ENCODE data around the gene DNAJC2.

Gene DNAJC2, protein sequence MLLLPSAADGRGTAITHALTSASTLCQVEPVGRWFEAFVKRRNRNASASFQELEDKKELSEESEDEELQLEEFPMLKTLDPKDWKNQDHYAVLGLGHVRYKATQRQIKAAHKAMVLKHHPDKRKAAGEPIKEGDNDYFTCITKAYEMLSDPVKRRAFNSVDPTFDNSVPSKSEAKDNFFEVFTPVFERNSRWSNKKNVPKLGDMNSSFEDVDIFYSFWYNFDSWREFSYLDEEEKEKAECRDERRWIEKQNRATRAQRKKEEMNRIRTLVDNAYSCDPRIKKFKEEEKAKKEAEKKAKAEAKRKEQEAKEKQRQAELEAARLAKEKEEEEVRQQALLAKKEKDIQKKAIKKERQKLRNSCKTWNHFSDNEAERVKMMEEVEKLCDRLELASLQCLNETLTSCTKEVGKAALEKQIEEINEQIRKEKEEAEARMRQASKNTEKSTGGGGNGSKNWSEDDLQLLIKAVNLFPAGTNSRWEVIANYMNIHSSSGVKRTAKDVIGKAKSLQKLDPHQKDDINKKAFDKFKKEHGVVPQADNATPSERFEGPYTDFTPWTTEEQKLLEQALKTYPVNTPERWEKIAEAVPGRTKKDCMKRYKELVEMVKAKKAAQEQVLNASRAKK

DNA sequence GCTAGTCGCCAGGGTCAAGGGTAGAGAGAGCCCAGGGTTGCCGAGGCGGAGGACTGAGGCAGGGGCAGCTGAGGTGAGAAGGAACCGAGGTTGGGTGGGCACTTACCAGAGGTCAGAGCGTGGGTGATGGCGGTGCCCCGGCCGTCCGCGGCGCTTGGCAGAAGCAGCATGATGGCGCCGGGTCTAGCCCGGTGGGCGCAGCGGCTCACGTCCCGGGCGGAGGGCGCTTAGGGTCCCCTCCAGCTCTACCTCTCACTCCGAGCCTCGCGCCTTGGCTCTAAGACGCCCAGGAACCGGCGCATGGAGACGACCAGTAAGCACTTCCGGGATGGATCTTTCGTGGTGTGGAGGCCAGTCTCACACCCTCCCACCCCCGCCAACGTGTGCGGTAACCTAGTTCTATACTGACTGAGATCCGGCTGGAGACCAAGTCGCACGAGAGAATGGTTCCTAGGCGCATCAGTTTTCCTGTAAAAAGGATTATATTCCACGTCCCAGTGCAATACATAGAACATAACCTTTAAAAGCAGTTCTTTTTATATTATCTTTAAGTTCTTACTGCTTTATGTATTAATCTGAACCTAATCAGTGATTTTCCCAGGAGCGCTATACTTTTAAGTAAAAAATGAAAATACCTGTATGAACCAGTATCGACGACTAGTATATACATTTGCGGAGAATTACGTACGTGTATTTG, at the start of gene DNAJC2:
TSS of gene DNAJC2 (minus strand) at position 315 of the 697 bp plus-strand sequence. CDS start at position 170, 145 bp downstream.
- in situ Hi-C loops (cut with MboI; ENCODE audit: low sequenced_read_pairs), result no loop called here

DNA sequence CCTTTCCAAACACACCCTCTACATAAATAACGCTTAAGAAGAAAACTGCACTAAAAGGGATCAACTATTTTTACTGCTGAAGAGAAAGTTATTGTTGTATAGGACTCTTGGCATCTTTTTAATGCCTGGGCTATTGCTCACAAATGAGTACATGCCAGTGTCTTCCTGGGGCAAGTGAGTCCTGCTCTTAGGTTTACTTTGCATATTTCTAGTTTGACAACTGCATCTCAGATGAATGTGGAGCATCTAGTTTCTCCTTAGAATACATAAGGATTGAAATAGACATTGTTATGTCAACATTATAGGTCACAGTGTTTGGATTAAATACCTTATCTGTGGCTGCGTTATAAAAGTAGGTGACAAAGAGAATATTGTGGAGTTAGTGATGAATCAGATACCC, 47.4 kb upstream of the DNAJC2 start:
- in situ Hi-C loops (cut with MboI; ENCODE audit: low sequenced_read_pairs), result no loop called here

DNA sequence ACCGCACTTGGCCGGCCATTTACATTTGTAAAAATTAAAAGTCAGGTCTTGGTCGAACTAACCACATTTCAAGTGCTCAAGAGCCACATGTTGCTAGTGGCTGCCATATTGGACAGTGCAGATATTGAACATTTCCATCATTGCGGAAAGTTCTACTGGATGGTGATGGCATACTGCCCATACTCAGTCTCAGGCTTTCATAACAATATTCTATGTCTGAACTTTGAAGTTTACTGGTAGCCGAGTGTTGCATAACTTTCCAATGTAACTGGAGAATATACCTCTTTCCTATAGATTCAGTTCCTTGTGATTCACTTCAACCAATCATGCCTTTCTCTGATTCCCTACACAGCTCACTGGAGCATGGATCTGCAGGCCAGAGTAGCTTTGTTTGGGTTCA, 46.6 kb upstream of the DNAJC2 start:
- in situ Hi-C loops (cut with MboI; ENCODE audit: low sequenced_read_pairs), result no loop called here

DNA sequence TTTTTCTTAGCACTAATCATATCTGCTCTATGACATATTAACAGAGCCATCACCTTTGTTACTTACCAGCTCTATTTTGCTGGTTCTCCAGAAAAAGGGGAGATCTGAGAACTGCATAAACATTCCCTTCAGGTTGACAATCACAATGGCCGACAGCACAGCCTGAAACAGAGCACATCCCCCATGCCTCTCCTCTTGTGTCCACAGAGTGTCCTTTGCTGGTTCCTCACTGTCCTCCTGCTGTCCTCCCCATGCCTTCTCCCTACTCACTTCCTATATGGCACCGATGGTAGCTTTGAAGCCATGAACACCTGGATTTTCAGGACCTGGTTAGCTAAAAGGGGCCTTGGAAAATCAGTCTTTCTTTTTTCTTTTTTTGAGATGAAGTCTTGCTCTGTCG, 44.7 kb upstream of the DNAJC2 start:
- in situ Hi-C loops (cut with MboI; ENCODE audit: low sequenced_read_pairs), result no loop called here

DNA sequence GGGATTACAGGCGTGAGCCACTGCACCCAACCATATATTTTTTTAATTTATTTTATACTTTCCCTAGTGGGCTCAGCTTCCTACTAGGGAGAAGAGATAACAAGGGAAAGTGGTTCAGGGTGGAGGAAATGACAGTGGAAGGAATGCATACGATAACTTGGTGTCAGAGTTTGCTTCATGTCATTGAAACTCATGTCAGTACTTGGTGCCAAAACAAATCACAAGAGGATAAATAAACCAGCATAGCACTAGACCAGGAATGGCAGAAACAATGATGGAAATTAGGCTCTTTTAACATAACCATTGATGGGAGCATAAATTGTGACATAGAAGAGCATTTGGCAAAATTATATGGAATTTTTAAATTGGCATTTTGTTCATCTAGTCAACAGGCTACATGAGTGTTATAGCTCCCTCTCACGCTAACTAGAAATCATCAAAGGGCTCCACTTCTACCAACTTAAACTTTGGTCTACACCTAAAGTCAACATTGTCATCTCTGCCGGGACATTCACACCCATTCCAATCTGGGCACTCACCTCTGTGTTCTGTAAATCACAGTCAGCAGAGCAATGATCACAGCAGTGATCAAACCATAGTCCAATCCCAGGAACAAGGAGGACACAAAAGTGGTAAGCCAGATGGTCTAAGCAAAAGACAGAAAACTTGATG, 44.0 kb upstream of the DNAJC2 start:
- in situ Hi-C loops (cut with MboI; ENCODE audit: low sequenced_read_pairs), result no loop called here

DNA sequence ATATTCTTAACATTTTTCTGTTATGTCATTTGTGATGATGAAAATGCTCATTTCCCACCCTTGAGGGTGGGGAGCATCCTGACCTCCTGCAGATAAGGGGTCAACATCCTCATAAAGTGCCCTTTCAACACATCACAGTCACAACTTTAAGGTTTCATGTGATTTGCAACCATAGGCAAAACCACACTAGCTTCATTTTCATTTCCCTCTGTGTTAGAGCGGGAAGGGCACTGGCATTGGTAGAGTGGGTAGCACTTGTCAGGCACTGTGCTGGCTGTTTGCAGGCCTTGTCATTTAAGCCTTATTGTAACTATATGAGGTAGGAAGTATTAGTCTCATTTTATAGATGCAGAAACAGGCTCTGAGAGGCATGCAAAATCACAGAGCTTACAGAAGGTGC, 42.7 kb upstream of the DNAJC2 start:
- in situ Hi-C loops (cut with MboI; ENCODE audit: low sequenced_read_pairs), result no loop called here

DNA sequence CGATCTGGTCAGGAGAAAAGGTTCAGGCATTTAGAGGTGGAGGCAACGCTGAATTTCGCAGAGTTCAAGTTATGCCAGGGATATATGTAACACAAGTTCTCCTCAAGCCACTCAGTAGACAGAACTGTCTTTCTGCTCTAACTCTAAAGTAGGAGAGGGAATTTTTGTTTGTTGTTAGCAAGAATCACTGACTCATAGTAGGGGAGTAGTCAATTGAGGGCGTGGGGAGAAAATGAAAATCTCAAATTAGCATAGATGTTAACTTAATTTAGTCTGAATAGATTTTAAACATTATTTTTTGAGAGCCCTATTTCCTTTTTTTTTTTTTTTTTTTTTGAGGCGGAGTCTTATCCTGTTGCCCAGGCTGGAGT, 37.5 kb upstream of the DNAJC2 start:
- in situ Hi-C loops (cut with MboI; ENCODE audit: low sequenced_read_pairs), result no loop called here

DNA sequence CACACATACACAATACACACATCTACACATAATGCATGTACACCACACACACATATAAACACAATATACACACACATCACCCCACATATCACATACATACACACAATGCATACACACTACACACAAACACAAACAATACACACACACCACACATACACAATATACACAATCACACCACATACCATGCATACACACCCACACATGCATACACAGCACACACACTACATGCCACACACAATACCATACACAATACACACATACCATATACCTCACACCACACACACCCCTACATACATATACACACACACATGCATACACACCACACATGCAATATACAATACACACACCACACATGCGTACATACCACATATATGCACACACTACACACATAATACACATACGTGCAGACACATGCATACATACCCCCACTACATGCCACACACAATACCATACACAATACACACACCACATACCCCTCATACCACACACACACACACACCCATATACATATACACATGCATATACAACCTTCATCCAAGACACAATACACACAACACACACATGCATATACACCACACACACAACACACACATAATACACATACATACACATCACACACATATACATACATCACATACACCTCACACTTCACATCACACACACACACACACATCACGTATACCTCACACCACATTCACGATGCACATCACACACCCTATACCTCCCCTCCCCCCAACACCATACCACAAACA, 36.9 kb upstream of the DNAJC2 start:
- in situ Hi-C loops (cut with MboI; ENCODE audit: low sequenced_read_pairs), result no loop called here

DNA sequence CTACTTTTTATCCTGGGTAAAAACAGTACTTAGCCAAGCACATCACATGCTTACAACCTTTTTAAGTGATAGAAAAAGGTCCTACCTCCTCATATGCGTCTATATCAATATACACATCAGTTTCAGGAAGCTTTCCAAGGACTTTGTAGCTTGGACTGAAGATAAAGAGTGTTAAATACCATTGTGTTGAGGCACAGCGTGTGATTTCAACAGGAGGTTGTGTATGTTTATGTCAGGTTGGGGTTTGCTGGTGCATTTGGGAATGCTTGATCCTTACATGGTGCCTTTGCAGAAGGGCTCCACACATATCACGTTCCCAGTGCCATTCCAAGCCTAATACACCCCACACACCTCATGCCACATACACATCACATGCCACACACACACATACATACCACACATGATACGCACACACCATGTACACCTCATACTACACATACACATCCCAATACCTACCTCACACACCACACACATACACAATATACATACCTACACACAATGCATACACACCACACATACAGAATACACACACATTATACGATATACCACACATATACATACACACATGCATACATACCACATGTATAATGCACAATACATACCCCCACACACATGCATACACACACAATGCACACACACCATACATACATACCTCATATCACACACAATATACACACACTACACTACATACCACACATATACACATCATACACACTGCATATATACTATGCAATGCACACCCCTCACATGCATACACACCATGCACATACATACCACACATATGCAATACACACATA, 36.0 kb upstream of the DNAJC2 start:
- in situ Hi-C loops (cut with MboI; ENCODE audit: low sequenced_read_pairs), result no loop called here

DNA sequence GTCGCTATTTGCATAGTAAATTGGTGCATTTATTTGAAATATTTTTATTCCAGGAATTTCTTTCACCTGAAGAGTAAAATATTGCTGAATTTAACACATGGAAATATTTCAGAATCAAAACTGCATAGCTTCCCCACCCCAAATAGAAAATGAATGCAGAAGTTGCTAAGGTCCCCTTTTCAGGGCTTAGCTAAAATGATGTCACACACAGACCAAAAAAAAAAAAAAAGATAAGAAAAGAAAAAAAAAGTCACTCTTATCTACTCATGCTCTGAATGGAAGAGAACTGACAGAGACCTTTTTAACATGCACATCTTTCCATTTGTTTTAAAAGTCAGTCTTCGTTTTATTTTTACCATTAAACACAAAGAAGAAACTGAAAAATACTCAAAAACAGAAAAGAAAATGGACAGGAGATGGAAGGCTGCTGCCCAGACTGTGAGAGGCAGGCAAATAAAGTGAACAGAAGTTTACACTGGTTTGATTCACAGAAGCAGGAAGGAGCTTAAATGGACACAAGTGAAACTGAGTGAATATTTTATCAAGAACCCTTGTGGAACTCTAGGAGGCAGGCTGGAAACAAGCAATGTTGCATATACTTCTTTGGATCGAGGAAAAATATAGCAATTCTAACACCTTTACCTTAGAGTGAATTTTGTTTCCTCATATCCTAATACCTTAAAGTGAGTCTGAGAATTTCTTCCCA, 34.9 kb upstream of the DNAJC2 start:
- in situ Hi-C loops (cut with MboI; ENCODE audit: low sequenced_read_pairs), result no loop called here

DNA sequence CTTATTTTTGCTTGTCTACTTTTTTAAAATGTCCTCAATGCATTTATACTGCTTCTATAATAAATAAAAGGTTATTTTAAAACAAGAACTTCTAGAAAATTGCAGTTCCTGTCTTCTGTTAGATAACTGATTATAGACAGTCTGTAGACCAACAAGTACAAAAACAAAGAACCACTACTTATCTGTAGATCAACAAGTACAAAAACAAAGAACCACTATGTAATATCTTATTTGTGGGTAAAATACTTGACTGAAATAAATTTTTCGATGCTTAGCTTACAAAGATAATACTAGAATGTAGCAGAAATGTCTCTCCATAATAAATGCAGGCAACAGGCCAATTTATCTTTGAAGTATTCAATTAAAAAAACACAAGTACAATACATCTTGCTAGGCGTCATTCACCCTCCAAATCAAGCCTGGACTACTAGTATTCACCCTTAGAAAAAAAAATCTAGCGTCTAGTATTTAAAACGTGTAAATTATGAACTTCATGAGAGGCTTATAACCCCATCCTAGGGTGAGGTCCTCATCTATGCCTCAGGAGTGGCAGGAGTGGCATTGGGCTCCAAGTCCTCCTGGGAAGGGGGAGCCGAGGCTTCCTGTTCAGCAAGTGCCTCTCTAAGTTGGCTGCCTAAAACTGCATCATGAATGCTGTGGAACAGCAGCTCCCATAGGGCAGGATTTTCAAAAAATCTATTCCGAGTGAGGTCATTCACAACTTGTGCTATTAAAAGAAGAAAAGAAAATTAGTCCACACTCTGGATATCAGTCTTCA, 29.5 kb upstream of the DNAJC2 start:
- in situ Hi-C loops (cut with MboI; ENCODE audit: low sequenced_read_pairs), result no loop called here

DNA sequence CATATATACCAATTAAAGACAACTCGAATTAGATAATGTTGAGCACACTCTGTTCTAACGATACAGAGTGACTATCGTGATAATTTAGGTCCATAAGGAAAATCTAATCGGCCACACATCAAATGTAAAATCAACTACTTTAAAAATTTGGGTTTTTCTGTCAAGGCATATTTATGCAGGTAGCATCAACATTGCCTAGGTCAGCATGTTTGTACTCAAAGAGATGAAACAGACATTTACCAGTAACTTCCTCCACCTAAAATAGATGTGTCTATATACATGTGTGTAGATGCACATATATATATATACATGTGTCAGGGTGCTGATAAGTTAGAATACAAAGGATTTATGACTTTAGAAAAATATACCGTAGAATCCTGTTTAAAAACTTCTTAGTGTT, 24.9 kb upstream of the DNAJC2 start:
- in situ Hi-C loops (cut with MboI; ENCODE audit: low sequenced_read_pairs), result no loop called here

DNA sequence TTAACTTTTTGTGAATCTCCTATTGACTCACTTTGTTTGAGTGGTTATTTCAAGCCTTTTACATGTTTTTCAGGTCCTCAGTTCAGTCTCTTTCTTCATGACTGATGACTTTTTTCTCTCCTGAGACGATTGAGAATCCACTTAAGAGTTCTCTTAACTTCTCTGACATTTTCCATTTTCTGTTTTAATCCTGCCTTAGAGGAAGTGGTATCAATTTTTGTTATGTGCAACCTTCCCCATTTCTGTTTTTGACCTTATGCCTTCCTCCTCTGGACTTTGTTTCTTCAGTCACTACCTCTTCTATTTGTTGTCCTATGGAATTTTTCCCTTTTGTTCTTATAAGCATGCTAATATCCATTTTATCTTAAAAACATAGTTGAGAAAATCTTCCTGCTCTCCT, 5.2 kb upstream of the DNAJC2 start:
- in situ Hi-C loops (cut with MboI; ENCODE audit: low sequenced_read_pairs), result no loop called here

DNA sequence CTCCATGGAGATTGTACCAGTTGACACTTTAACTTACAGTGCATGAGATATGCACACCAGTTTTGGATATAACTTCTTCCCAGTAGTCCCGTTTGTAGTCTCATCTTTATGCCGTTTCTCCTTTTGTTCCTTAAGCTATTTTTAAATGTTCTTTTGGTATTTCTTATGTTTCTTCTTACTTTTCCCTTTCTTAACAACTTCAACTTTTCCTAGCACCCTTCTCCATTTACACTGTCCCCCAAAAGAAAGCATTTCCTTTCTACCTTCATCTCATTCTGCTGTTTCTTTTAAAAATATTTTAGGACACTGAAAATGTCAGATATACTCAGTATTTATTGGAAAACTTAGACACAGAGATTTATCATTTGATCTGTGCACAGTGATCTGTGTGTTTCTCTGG, 4.4 kb upstream of the DNAJC2 start:
- in situ Hi-C loops (cut with MboI; ENCODE audit: low sequenced_read_pairs), result no loop called here

DNA sequence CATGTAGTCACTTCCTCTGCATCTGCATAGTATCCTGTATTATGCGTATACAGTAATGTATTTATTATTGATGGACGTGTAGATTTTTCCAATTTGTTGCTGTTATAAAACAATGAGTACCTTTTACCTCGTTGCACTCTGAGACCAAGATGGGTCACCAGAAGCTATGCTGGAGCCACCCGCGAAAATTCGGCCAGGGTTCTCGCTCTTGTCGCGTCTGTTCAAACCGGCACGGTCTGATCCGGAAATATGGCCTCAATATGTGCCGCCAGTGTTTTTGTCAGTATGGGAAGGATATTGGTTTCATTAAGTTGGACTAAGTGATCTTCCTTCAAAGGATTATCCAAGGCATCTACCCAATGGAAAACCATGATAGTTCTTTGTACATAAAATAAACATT, 3.9 kb upstream of the DNAJC2 start:
- in situ Hi-C loops (cut with MboI; ENCODE audit: low sequenced_read_pairs), result no loop called here

DNA sequence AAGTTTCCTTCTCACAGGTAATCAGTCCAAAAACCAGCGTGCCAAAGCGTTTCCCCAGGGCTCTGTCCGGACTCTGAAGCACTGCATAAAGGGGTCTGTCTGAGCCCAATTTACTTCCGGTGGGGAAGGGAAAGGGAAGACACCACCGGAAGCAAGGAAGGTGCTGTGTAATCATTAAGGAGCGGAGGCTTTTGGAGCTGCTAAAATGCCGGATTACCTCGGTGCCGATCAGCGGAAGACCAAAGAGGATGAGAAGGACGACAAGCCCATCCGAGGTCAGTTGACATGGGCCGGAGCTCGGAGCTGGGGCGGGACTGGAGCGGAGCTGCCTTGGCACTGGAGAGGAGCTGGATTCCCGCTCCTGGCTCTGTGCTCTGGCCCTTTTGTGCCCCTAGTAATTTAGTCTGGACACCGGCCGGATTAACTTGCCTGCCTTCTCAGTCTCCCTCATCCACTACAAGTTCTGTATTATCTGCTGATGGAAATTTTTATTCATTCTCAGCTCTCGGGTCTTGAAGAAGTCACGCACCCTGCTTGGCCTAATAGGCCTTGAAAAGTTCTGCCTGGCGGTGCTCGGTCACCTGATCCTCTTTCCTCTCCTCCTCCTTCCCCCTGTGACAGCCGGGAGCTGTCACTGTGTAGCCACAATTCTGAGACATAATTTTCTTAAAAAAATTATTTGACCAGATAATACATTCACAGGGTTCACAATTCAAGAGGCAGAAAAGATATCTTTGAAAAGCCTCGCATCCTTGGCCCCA, 3.1 kb upstream of the DNAJC2 start, which contains the start of gene PSMC2:
TSS of gene PSMC2 (plus strand) at position 137 of the 761 bp plus-strand sequence. CDS start at position 206, 69 bp downstream.
- in situ Hi-C loops (cut with MboI; ENCODE audit: low sequenced_read_pairs), result no loop called here

DNA sequence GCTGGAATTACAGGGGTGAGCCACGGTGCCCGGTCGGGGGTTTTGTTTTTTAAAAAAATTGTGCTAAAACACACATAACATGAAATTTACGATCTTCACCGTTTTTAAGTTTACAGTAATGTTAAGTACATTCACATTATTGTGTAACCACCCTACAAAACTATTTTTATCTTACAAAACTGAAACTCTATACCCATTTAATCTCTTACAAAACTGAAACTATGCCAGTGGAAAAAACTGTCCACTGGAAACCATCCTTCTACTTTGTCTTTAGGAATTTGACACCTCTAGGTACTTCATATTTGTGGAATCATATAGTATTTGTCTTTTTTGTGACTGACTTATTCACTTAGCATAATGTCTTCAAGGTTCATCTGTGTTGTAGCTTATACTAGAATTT, 1.8 kb upstream of the DNAJC2 start:
- in situ Hi-C loops (cut with MboI; ENCODE audit: low sequenced_read_pairs), result no loop called here

Measured in HL-60/S4 treated with phorbol 12-myristate 13-acetate at 8.2 ng/mL for 4 days and 3 days (cell line).